Activated naive CD4-positive, alpha-beta T cell treated with anti-CD3 and anti-CD28 coated beads for 36 hours (primary cell): Measurements from ENCODE around the gene FUZ. TPM values are rescaled to one million over a fixed set of nuclear protein-coding genes. Genes with fewer than 3 reads are reported as not detected.

ENCODE experiments used
- CTCF ChIA-PET: fragments of 350-600 bp; sonication (Branson Sonifier 250); formaldehyde crosslinking; loops from one replicate; lab custom pipeline; 2021; ENCODE audit warnings: antibody characterized with exemption; lab: Charles Lee
- DNase-seq: peaks from one replicate; pipeline ENCODE4 v3.0.0-alpha.2; 2020
- H3K27ac Mint-ChIP-seq: one replicate; pipeline ENCODE4 v1.8.0; 2021; ENCODE audit warnings: mild to moderate bottlenecking, mixed read lengths
- H3K27me3 Mint-ChIP-seq: one replicate; pipeline ENCODE4 v1.8.0; 2021; ENCODE audit warnings: low read depth, mixed read lengths
- H3K36me3 Mint-ChIP-seq: one replicate; pipeline ENCODE4 v1.8.0; 2021; ENCODE audit warnings: low read depth, mixed read lengths
- H3K4me1 Mint-ChIP-seq: one replicate; pipeline ENCODE4 v1.8.0; 2021; ENCODE audit warnings: low read depth, mixed read lengths
- H3K4me3 Mint-ChIP-seq: one replicate; pipeline ENCODE4 v1.8.0; 2021; ENCODE audit warnings: mild to moderate bottlenecking, moderate library complexity, mixed read lengths
- H3K9me3 Mint-ChIP-seq: one replicate; pipeline ENCODE4 v1.8.0; 2021; ENCODE audit warnings: mixed read lengths
- intact Hi-C: fragments of 100-400 bp; cut with micrococcal nuclease; formaldehyde crosslinking; loops from one replicate; pipeline ENCODE4 v1.15.1; 2023
- total RNA-seq, 2 experiments: library from RNA; stranded (reverse); gene quantifications; one replicate each; pipeline ENCODE4 v1.2.3, GENCODE V29; 2021

FUZ gene, protein sequence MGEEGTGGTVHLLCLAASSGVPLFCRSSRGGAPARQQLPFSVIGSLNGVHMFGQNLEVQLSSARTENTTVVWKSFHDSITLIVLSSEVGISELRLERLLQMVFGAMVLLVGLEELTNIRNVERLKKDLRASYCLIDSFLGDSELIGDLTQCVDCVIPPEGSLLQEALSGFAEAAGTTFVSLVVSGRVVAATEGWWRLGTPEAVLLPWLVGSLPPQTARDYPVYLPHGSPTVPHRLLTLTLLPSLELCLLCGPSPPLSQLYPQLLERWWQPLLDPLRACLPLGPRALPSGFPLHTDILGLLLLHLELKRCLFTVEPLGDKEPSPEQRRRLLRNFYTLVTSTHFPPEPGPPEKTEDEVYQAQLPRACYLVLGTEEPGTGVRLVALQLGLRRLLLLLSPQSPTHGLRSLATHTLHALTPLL
- total RNA-seq: 10 to 100 TPM; 14.5 to 14.9 TPM

- no peaks in the 10 kb centered on the region for H3K9me3 Mint-ChIP-seq
- intact Hi-C loops: loop anchor here (1.0 to 5.0 kb wide), 9 partner anchors 38 to 317 kb away; partner anchors contain the start of genes AKT1S1, PRR12, PTOV1 and RPS11
- peak within 1 kb of the TSS; percentile 94 for H3K27ac Mint-ChIP-seq
- CTCF ChIA-PET: interaction anchor here (0.6 to 1.0 kb wide), 2 partner anchors 12 to 237 kb away, joined by 3 read pairs; no protein-coding TSS in a partner anchor
- H3K4me3 Mint-ChIP-seq: peak within 1 kb of the TSS; percentile 85
- DNase-seq: peak; percentile 96
- H3K27me3 Mint-ChIP-seq: no peaks in the 10 kb centered on the region
- H3K4me1 Mint-ChIP-seq: peaks cover 32% of the 10 kb centered on the region
- H3K36me3 Mint-ChIP-seq: no peaks in the 10 kb centered on the region
Measured at GRCh38 chr19:49812997-49813861, at the start of gene FUZ. FUZ (minus strand) TSS chr19:49813292; CDS start chr19:49813106, 186 bp downstream.

- no peaks in the 10 kb centered on the region for H3K9me3 Mint-ChIP-seq
- DNase-seq: no peak
- no peak overlapping the region for H3K27ac Mint-ChIP-seq
- H3K36me3 Mint-ChIP-seq: peaks cover 35% of the 10 kb centered on the region
- H3K27me3 Mint-ChIP-seq: no peaks in the 10 kb centered on the region
- CTCF ChIA-PET: no interaction called here
- peaks cover 33% of the 10 kb centered on the region for H3K4me1 Mint-ChIP-seq
- intact Hi-C loops: loop anchor here (10.0 kb wide), 1 partner anchor 122 kb away; no protein-coding TSS in a partner anchor
- no peak overlapping the region for H3K4me3 Mint-ChIP-seq
Measured at GRCh38 chr19:49862391-49863253, 49.5 kb upstream of the FUZ start.

- Mint-ChIP-seq H3K4me1 (peaks cover 29% of the 10 kb centered on the region), H3K9me3 (no peaks in the 10 kb centered on the region), H3K27ac (no peak overlapping the region), H3K27me3 (no peaks in the 10 kb centered on the region), H3K4me3 (no peak overlapping the region), H3K36me3 (peaks cover 34% of the 10 kb centered on the region)
- DNase-seq: no peak
- CTCF ChIA-PET: no interaction called here
- intact Hi-C loops: loop anchor here (10.0 kb wide), 1 partner anchor 123 kb away; no protein-coding TSS in a partner anchor
Measured at GRCh38 chr19:49861541-49862378, 48.7 kb upstream of the FUZ start.

DNA sequence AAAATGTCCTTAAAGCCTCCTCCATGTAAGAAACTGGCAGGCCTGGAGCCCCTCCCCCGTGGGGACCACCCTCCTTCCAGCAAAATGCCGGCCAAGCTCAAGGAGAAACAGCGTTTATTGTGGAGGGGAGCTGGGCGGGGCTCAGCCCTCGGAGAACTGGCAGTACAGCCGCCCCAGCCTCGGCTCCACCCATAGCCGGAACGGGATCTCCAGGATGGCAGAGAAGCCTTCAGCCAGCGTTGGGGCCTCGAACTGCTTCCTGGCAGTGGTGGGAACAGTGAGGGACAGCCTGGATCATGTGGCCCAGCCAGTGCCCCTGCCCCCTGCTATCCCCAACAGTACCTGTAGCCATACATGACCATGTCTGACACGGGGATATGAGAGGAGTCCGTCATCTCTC lies 48.0 kb upstream of the FUZ start:
- DNase-seq: no peak
- Mint-ChIP-seq H3K4me3 (no peak overlapping the region), H3K9me3 (no peaks in the 10 kb centered on the region), H3K4me1 (peaks cover 22% of the 10 kb centered on the region), H3K36me3 (peaks cover 29% of the 10 kb centered on the region), H3K27ac (no peak overlapping the region), H3K27me3 (no peaks in the 10 kb centered on the region)
- CTCF ChIA-PET: no interaction called here
- intact Hi-C loops: loop anchor here (10.0 kb wide), 1 partner anchor 124 kb away; no protein-coding TSS in a partner anchor

DNA sequence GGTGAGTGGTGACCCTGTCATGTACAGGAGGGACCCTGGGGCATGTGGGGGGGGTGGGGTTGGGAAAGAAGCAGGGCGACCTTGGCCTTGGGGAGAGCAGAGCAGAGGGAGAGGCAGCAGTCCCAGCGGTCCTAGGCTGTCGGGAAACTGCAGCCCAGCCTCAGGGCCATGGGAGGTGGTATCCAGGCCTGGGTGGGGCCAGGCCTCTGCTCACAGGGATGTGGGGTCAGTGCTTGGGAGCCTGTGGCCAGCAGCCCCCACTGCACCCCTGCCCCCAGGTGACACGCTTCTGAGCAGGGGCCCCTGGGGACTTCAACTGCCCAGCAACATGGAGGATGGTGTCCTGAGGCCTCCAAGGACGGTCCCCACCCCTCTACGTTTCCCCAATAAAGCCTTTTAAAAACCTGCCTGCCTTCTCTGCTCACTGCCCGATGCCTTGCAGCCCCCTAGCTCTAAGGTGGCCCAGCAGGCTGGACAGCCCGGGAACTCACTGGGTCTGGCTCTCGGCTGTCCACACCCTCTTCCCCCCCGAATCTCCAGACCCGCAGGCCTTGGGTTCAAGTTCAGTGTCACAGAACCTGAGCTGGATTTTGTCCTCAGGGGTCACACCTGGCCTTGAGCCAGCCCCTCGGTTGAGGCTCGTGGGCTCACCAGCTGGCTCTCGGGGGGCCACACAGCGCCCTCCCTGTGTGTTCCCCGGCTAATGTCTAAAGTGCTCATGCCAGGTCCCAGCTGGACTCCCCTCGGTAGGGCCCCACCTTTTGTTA lies 47.4 kb upstream of the FUZ start:
- Mint-ChIP-seq H3K9me3 (no peaks in the 10 kb centered on the region), H3K4me1 (peaks cover 18% of the 10 kb centered on the region), H3K36me3 (peaks cover 28% of the 10 kb centered on the region), H3K4me3 (no peak overlapping the region), H3K27ac (no peak overlapping the region), H3K27me3 (no peaks in the 10 kb centered on the region)
- no peak for DNase-seq
- CTCF ChIA-PET: no interaction called here
- intact Hi-C loops: loop anchor here (10.0 kb wide), 1 partner anchor 124 kb away; no protein-coding TSS in a partner anchor

DNA sequence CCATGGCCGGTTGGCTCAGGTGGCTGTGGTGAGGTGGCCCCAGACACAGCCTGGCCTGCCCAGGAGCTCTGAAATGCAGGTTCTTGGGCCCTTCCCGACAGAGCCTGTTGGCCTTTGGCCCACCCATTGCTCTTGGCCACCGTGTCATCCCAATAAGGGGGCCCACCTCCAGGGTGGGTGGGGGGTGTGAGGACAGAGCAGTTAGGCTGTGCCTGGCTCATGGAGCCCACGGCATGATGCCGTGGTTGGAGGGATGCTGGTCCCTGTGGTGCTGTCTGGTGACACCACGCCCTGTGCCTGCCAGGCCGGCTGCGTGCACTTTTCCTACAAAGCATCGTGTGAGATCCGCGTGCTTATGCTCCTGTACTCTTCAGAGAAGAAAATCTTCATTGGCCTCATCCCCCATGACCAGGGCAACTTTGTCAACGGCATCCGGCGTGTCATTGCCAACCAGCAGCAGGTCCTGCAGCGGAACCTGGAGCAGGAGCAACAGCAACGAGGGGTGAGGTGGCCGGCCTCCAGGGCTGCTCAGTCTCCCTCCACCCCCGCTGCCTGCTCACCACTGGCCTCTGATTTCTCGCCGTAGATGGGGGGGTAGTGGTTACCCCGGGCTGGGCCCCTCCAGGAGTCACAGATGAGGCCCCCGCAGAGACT lies 46.7 kb upstream of the FUZ start:
- Mint-ChIP-seq H3K4me3 (no peak overlapping the region), H3K27me3 (no peaks in the 10 kb centered on the region), H3K4me1 (peaks cover 15% of the 10 kb centered on the region), H3K36me3 (peaks cover 25% of the 10 kb centered on the region), H3K27ac (no peak overlapping the region), H3K9me3 (no peaks in the 10 kb centered on the region)
- intact Hi-C loops: loop anchor here (10.0 kb wide), 1 partner anchor 125 kb away; no protein-coding TSS in a partner anchor
- no peak for DNase-seq
- CTCF ChIA-PET: no interaction called here

DNA sequence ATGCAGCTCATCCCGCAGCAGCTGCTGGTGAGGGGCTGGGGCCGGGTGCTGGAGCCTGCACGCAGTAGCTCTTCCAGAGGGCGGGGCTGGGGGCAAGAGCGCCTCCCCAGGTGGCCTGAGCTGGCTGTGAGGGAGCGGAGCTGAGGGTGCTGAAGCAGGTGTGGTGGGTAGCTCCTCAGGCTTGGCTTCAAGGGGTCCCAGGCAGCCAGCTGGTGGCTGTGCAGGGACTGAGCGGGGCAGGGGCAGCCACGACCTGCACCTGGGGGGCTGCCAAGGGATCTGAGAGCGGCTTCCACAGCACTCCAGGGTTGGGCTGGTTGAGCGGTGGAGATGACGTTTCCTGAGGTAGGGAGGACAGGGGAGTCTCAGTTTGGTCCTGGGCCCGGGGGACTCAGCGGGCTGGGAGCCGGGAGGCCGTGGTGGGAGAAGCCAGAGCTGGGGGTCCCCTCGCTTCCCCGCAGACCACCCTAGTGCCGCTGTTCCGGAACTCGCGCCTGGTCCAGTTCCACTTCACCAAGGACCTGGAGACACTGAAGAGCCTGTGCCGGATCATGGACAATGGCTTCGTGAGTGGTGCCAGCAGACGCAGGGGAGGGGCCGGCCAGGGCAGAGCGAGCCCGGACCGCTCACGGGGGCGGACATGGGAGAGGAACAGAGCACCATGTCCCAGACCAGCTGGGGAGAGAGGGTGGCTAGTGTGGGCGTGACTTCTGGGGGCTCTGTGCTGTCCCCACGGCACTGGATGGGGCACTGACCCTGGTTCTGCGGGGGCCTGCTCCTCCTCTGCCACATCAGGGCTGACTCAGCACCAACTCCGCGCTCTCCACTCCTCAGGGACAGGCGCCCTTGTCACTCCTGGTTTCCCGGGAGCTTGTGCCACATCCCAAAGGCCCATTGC lies 45.2 kb upstream of the FUZ start:
- Mint-ChIP-seq H3K27ac (no peak overlapping the region), H3K4me1 (peaks cover 10% of the 10 kb centered on the region), H3K4me3 (no peak overlapping the region), H3K27me3 (no peaks in the 10 kb centered on the region), H3K36me3 (peaks cover 13% of the 10 kb centered on the region), H3K9me3 (no peaks in the 10 kb centered on the region)
- intact Hi-C loops: no loop called here
- DNase-seq: no peak
- CTCF ChIA-PET: interaction anchor here (1.2 kb wide), 1 partner anchor 11 kb away, joined by 3 read pairs; no protein-coding TSS in a partner anchor

- CTCF ChIA-PET: interaction anchor here (1.2 kb wide), 1 partner anchor 12 kb away, joined by 3 read pairs; no protein-coding TSS in a partner anchor
- Mint-ChIP-seq H3K9me3 (no peaks in the 10 kb centered on the region), H3K4me1 (peaks cover 9% of the 10 kb centered on the region), H3K4me3 (no peak overlapping the region), H3K36me3 (peaks cover 8% of the 10 kb centered on the region), H3K27me3 (no peaks in the 10 kb centered on the region), H3K27ac (no peak overlapping the region)
- intact Hi-C loops: no loop called here
- no peak for DNase-seq
Measured at GRCh38 chr19:49857838-49858087, 44.7 kb upstream of the FUZ start.

GRCh38 chr19:49857061-49857837 lies 44.2 kb upstream of the FUZ start:
- intact Hi-C loops: no loop called here
- Mint-ChIP-seq H3K27me3 (no peaks in the 10 kb centered on the region), H3K4me3 (no peak overlapping the region), H3K4me1 (peaks cover 14% of the 10 kb centered on the region), H3K36me3 (peaks cover 8% of the 10 kb centered on the region), H3K9me3 (no peaks in the 10 kb centered on the region), H3K27ac (no peak overlapping the region)
- CTCF ChIA-PET: no interaction called here
- no peak for DNase-seq
